Measurements from ENCODE around the gene IFI27L1.

GRCh38 chr14:94112513-94113063 is 31.5 kb downstream of the IFI27L1 start:
- no peak for TF ChIP-seq CTCF (conservative IDR thresholded peaks at IDR 0.05 in 1 of 2, IDR thresholded peaks at IDR 0.05 in 1 of 2; ENCODE audit: low read depth in 1 of 2, low read length in 2 of 2)
- no peak for TF ChIP-seq EZH2 (IDR thresholded peaks at IDR 0.05; ENCODE audit: low read length, missing control alignments)

Data from fibroblast of lung (primary cell).